GM18873 (cell line): ENCODE measurements around the gene PM20D1.
"Not testable (repeated sequence)": the region's sequence is repeated elsewhere in the genome, so short reads cannot be mapped to it uniquely, and the experiment has no call there.

ENCODE experiments used
- ATAC-seq: cut with Tn5 transposase; IDR thresholded peaks from one replicate; pipeline ENCODE4 v1.9.1; 2021; ENCODE audit warnings: mild to moderate bottlenecking, moderate library complexity, moderate number of reproducible peaks; ENCODE audit not compliant: unreplicated experiment, low FRiP score

The PM20D1 gene

DNA sequence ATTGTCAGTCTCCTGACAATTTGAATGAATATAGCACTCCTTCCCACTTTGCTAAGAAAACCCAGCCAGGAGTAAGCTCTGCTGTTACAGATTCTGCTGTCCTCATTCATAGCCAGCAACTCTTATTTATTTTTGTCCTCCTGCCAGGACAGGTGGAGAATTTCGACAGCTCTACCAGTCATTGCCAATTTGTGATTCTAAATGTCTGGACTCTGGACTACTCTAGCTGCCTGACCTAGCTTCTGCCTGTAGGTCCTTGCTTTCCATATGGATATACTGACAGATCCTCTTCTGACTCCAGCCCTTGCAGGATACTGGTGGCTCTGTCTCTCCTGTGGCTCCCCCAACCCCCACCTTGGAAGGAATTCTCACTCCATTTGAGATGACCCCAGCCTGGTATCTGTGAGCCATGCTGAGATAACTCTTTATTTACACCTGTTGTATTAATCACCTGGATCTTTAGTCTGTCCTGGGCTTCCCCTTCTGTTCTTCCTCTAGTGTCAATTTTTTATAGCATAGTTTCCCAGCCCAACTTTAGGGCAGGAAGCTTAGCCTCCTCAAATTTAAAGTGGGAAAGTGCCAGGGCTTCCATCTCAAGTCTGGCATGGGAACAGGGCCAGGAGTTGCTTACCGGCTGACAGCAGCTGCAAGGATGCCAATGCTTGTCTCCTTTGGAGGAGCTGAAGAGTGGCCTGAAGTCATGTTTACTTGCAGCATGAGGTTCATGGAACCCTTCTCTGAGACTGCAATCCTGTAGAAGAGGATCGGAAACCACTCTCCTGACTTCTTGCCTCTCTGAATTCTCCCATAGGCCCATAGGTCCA lies 6.7 kb downstream of the PM20D1 start:
- ATAC-seq, result no peak

DNA sequence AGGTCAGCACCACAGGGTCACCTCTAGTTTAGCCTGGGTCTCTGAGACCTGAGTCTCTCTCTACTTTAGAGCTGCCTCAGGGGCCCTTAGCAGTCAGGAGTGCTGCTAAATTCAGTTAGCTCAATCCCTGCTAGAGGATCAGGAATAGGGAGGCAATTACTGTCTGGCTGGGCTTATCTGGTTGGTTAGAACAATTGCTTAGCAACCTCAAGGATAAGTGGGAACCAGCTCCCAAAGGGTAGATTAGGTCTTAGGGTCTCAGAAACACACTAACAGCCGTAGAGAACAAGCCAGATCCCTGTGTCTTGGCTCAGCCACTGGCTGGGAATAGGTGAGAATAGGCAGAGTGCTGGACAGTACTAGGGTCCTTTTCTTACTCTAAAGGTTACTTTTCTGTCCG lies 7.7 kb downstream of the PM20D1 start:
- no peak for ATAC-seq

DNA sequence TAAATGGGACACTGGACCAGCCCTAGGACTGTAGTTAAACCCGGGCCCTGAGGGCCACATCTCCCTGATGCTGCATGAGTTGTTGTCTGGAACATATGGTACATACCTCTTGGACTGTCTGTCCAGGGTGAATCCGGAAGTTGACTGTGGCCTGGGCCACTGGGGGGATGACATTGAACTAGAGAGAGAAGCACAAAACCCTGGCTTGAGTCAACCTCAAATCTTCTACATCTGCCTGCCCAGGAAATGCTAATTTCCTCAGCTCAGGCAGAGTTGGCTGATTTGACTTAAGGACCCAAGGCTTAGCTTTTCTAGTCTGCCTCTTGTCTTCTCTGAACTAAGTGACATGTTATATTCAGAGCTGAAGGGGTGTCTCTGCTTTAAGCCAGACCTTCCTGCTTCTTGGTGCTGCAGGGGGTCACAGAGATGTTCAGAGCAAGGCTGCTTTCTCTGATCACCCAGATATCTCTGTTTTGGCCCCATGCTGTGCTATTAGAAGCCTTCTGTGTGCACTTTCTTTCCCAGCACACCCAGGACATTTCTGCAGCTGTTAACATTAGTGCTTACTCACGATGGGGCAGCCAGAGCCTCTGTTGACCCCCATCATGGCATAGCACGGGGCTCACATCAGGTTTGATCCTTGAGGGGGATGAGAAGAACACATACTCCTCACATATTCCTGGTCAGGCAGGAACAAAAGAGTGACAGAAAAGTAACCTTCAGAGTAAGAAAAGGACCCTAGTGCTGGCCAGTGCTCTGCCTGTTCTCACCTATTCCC lies 9.6 kb downstream of the PM20D1 start:
- no peak for ATAC-seq

DNA sequence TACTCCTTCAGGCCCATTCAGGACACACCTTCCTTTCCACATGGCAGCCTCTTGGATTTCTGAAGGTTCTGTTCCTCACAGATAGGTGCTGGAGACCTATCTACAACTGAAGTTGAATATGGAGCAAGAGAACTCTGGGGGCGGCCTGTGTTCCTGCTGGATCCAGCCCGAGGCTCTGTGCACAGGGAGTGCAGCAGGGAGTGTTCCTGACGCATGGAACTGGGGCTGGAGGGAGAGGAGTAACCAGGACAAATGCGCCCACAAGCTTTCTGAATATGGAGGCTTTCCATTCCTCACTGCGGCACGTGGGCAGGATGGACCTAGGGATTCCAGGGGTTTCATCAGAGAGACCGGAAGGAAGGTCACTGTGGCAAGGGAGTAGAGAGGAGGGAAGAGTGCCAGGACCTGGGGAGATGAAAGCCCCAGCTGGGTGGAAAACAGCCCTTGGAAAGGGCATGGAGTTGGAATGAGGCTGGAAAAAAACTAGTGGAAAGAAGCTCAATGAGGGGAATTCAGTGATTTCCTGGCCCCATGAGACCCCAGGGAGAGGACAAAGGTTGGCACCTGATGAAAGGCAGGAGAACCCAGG lies 12.5 kb downstream of the PM20D1 start:
- no peak for ATAC-seq

DNA sequence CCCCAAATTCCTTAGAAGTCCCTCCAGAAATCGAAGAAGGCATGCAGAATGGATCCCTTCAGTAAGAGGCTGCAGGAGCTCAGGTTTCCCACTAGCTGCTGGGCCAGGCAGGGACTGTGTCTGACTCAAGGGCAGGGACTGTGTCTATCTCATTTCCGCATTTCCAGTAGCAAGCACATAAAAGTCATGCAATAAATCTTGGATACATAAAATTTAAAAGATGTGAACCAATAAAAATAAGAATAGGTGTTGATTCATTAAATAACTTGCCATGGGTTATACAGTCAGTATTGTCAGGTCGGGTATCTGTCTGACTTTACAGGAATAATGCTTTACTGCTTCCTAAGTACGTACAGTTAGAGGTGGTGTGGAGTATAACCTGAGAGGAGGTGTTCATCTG lies 15.2 kb downstream of the PM20D1 start:
- no peak for ATAC-seq

DNA sequence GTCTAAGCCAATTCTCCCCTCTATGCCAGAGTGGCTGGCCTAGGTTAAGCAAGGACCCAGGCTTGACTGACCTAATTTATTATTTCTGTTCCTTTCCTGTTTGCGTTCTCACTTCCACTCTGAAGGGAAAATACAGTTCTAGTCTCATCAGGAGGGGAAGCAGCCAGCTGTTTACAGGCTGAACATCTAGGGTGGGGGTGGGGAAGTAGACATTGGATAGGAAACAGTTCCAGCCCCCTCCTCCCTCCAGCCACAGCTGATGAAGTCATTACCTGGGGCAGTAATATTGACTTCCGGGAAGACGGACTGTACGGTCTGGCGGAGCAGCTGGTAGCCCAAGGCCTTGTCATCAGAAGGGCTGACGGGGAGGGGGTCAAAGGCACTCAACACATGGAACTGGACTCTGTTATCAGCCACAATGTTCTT lies 17.6 kb downstream of the PM20D1 start:
- no peak for ATAC-seq

DNA sequence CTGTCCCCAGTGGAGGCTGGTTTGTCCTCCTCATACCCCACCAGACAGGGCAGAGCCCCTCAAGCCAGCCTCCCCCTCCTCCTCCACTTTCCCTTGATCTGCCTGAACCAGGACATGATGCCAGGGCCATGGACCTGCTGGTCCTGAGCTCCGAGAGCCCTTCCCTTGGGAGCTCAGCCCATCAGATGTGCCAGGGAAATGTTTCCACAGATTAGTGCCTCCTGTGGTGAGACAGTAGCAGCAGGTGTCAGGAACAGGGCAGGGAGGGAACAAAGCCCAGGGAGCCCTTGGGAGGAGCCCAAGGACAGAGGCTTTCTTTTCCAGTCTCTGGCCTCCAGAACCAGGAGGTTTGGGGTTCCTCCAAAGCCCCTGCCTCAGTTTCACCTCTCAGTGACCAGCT lies 22.3 kb downstream of the PM20D1 start:
- no peak for ATAC-seq

DNA sequence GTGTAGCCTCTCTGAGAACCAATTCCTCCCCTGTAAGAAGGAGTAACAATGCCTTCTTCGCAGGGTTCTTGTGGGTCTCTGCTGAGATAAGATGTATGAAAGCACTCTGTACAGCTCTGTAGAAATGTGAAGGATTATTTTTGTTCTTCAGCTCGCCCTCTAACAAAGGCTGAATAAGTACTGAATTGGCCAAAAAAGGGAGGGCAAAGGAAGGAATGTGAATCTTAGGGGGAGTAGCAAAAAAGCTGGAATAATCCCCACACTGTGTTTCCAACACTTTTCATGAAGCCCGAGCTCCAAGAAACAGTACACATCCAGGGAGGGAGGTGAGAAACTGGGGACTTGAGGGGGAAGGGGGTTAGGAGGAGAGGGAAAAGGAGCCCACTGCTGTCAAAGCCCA lies 22.9 kb downstream of the PM20D1 start:
- no peak for ATAC-seq

DNA sequence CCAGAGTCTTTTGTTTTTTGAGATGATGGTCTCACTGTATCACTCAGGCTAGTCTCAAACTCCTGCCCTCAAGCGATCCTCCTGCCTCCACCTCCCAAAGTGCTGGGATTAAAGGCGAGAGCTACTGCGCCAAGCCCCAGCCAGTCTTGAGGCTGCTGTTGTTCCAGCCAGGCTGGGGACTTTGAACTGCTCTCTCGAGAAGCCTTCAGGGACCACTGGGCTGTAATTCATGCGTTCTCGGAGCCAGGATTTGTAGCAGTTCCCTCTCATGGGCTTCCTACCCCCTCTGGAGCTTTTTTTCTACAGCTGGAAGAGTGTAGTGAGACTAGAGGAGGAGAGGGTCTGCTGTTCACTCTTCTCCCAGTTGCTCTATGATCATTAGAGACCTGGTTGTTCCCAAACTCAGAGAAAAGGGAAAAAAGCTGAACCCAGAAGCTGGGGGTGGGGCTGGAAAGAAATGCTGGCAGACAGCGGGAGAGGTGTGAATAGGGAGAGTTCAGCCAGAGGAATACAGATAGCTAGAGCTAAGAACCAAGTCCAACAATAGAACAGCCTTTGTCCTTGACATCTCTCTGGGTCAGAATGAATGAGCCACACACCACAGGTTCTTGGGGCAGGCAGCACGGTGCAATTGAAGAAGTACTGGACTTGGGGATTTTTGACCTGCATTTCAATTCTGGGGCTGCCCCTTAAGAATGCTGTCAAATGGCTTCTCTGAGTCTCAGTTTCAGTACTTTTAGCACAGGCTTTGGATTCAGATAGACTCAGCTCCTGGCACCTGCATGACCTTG lies 23.7 kb downstream of the PM20D1 start:
- ATAC-seq, result no peak

DNA sequence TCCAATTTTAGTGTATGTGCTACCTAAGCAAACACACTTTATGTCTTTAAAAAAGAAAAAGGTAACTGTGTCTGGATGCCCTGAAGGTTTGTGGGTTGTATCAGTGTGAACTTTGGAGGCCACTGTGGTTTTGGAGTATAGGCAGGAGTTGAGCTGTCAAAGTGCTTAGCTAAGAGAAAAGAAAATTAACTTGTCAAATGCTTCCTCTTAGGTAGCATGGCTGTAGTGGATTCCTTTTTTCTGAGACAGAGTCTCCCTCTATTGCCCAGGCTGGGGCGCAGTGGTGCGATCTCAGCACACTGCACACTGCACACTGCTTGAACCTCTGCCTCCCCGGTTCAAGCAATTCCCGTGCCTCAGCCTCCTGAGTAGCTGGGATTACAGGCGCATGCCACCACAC lies 25.8 kb downstream of the PM20D1 start:
- no peak for ATAC-seq

DNA sequence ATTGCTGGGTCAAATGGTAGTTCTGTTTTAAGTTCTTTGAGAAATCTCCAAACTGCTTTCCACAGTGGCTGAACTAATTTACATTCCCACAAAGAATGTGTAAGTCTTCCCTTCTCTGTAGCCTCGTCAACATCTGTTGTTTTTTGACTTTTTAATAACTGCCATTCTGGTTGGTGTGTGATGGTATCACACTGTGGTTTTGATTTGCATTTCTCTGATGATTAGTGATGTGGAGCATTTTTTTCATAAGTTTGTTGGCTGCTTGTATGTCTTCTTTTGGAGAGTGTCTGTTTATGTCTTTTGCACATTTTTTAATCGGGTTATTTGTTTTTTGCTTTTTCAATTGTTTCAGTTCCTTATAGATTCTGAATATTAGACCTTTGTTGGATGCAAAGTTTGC lies 26.7 kb downstream of the PM20D1 start:
- not testable (repeated sequence) for ATAC-seq

DNA sequence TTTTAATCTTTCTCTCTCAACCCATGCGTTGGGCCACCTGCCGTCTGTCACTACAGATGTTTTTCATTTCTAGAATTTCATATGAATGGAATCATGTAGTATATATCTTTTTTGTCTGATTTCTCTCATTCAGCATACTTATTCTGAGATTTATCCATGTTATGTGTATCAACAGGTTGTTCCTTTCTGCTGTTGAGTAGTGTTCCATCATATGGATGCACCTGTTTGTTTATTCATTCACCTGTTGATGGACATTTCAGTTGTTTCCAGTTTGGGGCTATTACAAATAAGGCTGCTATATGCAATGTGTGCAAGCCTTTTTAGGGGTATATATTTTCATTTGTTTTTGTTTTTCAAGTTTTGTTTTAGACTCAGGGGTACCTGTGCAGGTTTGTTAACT lies 27.5 kb downstream of the PM20D1 start:
- ATAC-seq, result no peak

DNA sequence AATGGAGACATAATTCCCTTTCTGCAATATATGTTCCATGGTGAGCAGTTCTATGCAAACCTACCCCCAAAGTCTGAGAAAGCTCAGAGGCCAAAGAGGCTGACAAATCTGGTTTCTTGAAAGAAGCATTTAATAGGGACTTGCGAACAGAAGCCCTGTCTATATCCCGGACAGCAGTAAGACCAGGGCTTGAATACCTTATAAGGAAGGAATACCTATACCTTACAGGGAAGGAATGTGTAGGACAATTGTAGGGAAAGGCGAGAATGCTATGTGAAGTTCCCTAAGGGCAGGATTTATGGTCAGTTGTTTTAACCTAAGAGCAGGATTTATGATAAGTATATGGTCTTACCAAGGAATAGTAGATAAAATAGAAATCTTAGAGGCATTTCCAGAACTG lies 31.9 kb downstream of the PM20D1 start:
- ATAC-seq, result no peak

DNA sequence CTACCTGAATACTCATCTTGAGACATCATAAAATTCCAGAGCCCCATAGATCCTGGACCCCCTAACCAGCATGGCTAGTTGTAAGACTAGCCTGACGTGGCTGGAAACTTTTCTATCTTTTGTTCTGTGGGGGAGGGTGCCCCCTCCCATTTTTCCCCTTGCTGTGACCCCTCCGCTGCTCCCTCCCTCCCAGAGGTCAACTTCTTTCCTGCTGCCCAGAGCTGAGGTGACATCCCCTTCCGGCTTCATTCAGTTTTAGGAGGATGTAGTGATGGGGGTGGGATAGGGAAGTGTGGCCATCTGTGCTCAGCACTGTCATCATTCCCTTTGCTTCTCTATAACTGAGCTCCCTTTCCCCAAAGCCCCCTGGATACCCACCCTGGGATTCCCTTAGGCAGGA lies 32.6 kb downstream of the PM20D1 start:
- ATAC-seq, result no peak

DNA sequence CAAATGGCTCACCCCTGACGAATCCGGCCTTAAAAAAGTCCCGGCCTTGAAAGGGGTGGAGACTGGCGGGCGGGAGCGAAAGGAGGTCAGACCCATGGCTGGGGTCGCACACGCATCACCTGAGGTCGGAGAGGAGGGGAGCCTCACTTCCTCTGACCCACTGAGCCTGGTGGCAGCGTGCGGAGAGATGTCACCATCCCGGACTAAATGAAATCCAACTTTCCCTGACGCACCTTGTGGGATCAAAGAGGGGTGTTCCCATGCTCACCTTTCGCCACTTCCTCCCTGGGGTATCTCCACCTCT lies 36.2 kb downstream of the PM20D1 start:
- ATAC-seq, result no peak

DNA sequence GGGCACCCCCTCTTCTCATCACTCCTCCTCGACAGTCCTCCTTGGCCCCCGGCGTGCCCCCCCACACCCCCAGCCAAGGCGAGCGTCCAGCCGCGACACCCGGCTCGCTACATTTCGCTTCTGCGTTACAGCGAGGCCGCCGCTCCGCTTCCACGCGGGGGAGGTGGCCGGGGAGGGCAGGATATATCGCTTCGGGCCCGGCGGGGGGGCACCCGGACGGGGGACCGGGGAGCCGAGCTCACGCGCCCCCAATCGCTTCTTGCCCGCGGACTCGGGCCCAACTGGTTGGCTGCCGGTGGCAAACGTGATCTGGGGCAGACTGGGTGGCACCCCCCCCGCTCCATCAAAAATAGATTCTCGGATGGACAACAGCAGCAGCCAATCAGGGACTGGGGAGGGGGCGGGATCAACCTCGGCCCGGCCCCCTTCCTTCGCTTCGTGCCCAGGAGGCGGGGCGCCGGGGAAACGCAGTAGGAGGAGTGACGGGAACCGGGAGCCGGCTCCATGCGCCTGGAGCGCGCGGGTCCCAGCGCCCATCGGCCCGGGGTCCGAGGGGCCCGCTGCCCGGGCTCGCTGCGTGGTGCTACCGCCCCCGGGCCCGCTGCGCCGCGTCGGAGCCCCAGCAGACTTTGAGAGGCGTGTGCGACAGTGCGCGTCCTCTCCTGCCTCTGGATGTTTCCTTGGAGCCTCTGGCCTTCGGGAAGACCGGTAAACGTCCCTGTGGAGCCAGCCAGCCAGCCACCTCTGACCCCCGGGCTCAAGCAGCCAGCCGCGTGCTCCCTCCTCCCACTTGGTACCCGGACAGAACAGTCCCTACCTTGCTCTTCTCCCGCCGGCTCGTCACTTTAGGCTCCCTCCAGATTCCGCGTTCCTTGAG lies 36.8 kb downstream of the PM20D1 start, which contains the start of gene SLC41A1:
Gene SLC41A1 (minus strand): TSS at position 321 of the 877 bp plus-strand sequence. CDS start 2,757 bp downstream, outside the sequence.
- peak; percentile 70 for ATAC-seq

DNA sequence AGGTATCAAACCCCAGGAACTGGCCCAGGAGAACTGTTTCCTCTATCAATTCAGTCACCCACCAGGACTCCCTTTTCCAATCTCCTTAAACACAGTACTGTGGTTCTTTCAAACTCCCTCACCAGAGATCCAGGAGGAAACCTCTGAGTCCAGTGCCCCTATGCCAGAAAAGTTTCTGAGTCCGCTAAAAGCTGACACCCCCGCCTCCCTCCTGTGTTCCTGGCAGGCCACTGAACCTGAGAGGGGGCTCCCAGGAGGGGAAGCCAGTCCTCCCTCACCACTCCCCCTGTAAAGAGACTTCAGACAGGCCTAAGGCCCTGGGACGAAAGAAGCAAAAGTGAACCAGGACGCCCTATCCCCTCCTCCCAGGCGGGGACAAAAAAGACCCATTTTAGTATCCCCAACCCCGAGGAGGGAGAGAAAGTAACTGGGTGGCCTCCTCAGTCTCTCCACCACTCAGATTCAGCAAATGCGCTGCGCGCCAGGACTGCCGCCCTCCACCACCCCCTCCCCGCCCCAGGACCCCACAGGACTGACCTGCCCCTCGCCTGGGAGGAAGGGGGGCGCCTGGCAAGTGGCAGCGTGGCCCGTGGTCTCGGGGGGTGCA lies 37.6 kb downstream of the PM20D1 start:
- peak; percentile 12 for ATAC-seq

DNA sequence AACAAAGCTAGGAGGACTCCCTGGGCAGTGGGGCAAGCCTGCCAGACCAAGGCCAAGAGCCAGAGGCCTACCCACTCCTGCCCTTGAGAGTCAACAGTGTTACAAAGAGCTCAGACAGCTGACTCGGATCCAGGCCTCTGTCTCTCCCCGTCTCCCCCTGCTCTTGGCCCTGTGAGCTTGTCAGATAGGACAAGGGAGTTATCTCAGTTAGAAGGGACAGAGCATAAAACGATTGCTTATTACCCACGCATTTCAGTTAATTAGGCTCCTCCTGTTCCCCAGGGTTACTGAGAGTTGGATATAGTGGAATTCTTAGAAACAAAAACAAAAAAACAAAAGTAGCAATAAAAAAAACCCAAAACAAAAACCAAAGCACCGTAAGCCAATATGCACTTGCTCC lies 38.3 kb downstream of the PM20D1 start:
- no peak for ATAC-seq

DNA sequence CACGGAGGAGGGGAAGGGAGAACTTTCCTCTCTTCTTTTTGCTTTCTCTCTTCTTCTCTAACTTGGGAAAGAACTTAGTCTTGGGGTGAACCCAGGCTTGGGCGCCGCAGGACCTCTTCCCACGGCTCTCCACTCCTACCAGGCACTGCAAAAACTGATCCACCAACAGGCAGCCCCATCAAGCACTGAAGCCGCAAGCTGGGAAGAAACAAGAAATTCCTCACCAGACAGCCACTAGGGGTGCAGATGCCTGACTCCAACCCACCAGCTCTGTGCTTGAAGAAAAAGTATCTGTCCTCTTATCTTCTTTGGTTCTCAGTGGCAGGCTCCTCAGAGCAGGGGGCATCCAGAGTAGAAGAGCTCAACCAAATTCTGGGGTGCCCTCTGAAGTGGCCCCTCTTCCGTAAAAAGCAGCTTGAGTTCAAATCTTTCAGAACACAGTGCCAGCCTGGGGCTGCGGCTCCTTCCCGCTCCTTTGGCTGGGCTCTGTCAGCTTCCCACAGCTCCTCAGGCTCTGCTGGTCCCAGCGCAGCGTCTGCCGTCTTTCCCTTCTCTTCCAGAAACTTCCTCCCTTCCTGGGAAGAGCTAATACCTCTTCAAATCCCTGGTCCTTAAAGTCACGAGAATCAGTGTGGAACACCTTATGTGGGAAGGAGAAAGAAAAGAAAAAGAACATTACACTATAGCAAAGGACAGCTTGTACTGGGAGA lies 39.3 kb downstream of the PM20D1 start:
- no peak for ATAC-seq
